ENCODE results near the gene MRPL51.
"Not testable (repeated sequence)": the region's sequence is repeated elsewhere in the genome, so short reads cannot be mapped to it uniquely, and the experiment has no call there.

Gene MRPL51

DNA sequence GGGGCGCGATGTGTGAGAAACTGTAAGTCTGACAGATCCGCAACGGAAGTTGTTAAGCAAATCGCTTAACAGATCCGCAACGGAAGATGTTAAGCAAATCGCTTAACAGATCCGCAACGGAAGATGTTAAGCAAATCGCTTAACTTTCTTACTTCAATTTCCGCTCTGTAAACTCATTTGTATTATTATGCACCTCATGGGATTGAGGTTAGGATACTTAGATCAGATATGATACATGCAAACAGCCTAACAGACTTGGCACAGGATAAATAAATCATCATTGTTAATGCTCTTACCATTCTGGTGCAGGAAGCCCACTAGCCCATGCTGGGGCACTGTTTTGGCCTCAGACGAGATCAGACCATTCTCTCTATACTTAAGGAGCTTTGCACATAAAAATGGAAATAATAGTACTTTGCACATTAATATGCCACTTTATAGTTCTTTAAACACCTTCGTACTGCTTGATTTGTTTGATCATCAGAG lies 1.2 kb upstream of the MRPL51 start:
- H3K4me3 ChIP-seq (ENCODE audit: low read length) = peak overlapping the region; percentile 90
- DNase-seq (ENCODE audit: low read depth) = no peak
- TF ChIP-seq, protein P1, sequence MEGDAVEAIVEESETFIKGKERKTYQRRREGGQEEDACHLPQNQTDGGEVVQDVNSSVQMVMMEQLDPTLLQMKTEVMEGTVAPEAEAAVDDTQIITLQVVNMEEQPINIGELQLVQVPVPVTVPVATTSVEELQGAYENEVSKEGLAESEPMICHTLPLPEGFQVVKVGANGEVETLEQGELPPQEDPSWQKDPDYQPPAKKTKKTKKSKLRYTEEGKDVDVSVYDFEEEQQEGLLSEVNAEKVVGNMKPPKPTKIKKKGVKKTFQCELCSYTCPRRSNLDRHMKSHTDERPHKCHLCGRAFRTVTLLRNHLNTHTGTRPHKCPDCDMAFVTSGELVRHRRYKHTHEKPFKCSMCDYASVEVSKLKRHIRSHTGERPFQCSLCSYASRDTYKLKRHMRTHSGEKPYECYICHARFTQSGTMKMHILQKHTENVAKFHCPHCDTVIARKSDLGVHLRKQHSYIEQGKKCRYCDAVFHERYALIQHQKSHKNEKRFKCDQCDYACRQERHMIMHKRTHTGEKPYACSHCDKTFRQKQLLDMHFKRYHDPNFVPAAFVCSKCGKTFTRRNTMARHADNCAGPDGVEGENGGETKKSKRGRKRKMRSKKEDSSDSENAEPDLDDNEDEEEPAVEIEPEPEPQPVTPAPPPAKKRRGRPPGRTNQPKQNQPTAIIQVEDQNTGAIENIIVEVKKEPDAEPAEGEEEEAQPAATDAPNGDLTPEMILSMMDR (conservative IDR thresholded peaks at IDR 0.05; ENCODE audit: low read length) = no peak

DNA sequence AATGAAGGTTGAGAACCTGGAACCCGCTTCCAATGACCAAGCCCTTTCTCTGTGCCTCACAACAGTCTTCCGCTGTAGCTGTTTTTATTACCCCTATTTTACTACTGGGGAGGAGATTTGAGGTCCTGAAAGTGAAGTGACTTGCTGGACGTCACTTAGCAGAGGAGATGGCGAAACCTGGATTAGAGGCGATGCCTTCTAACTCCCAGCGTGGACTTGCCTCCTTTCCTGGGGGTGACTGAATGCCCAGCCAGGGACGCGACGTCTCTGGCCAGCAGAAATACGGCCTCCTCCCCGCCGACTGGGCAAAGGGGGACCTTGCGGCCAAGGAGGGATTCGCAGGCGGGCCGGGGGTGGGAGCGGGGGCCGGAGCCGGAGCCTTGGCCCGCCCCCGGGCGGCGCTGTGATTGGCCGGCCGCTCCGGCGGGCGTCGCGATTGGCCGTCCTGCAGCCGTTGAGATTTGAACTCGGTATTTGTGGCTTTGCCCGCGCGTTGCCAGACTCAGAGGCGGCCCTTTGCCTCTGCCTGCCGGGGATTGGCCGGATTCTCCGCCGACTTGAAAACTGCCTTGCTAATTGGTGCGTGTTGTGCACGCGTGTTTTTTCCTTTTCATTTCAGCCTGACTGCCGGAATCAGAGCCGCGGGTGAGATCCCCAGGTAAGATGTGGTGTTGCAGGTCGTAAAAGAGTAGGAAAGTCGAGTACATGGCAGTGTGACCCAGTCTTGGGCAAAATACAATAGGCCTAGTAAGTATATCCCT lies 615 bp upstream of the MRPL51 start, which contains the start of gene NCAPD2:
Gene NCAPD2, plus strand, starts transcription at position 606 of the 761 bp plus-strand sequence. CDS start 997 bp downstream, outside the sequence.
- peak within 1 kb of the TSS; percentile 90 for H3K4me3 ChIP-seq (ENCODE audit: low read length)
- TF ChIP-seq, protein P1 (conservative IDR thresholded peaks at IDR 0.05; ENCODE audit: low read length) = 0 out of 2 replicates have a peak, but pooled peaks have one; percentile 1
- DNase-seq (ENCODE audit: low read depth) = peak; percentile 92

DNA sequence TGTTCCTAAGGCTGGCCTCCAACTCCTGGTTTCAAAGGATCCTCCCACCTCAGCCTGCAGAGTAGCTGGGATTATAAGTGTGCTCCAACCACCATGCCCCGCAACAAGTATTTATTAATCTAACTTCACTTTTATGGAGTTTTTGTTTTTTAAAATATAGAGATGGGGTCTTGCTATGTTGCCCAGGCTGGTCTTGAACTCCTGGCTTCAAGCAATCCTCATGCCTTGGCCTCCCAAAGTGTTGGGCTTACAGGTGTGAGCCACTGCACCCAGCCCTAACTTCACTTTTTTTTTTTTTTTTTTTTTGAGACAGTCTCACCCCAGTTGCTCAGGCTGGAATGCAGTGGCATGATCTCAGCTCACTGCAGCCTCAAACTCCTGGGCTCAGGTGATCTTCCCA lies 2.4 kb downstream of the MRPL51 start:
- not testable (repeated sequence) for DNase-seq (ENCODE audit: low read depth); H3K4me3 ChIP-seq (ENCODE audit: low read length)

- TF ChIP-seq, protein P1 (conservative IDR thresholded peaks at IDR 0.05; ENCODE audit: low read length) = no peak
- no peak for DNase-seq (ENCODE audit: low read depth)
These were observed 3.6 kb downstream of the MRPL51 start for GRCh38 chr12:6489449-6489848.

DNA sequence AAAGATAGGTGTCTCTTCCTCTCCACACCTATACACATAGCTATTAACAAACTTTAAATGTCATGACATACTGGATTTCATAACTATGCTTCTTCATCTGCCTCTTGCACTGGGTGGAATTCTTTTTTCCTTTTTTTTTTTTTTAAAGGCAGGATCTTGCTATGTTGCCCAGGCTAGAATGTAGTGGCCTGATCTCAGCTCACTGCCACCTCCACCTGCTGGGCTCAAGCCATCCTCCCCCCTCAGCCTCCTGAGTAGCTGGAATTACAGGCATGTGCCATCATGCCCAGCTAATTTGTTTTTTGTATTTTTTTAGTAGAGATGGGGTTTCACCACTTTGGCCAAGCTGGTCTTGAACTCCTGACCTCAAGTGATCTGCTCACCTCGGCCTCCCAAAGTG lies 4.8 kb downstream of the MRPL51 start:
- no peak for DNase-seq (ENCODE audit: low read depth)
- H3K4me3 ChIP-seq (ENCODE audit: low read length) = no peak overlapping the region
- TF ChIP-seq, protein P1 (conservative IDR thresholded peaks at IDR 0.05; ENCODE audit: low read length) = no peak

More at GRCh38 chr12:6489449-6489848, 3.6 kb downstream of the MRPL51 start:
- no peak overlapping the region for H3K4me3 ChIP-seq (ENCODE audit: low read length)

GRCh38 chr12:6478416-6478815 lies 14.6 kb downstream of the MRPL51 start:
- peak; percentile 83 for DNase-seq (ENCODE audit: low read depth)
- TF ChIP-seq, protein P1 (conservative IDR thresholded peaks at IDR 0.05; ENCODE audit: low read length) = no peak
- H3K4me3 ChIP-seq (ENCODE audit: low read length) = no peak overlapping the region

DNA sequence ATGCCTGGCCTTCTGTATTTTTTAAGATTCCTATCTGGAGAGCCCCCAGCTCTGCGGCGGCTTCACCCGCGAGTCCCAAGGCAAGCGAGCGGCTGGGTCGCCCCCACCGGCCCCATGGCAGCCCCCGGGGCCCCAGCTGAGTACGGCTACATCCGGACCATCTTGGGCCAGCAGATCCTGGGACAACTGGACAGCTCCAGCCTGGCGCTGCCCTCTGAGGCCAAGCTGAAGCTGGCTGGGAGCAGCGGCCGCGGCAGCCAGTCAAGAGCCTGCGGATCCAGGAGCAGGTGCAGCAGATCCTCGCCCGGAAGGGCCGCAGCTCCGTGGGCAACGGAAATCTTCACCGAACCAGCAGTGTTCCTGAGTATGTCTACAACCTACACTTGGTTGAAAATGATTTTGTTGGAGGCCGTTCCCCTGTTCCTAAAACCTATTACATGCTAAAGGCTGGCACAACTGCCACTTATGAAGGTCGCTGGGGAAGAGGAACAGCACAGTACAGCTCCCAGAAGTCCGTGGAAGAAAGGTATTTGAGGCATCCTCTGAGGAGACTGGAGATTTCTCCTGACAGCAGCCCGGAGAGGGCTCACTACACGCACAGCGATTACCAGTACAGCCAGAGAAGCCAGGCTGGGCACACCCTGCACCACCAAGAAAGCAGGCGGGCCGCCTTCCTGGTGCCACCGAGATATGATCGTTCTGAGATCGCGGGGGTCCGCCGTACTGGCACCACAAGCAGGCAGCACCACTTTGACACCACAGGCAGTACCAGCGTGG lies 15.3 kb downstream of the MRPL51 start:
- DNase-seq (ENCODE audit: low read depth); H3K4me3 ChIP-seq (ENCODE audit: low read length): not testable (repeated sequence)

DNA sequence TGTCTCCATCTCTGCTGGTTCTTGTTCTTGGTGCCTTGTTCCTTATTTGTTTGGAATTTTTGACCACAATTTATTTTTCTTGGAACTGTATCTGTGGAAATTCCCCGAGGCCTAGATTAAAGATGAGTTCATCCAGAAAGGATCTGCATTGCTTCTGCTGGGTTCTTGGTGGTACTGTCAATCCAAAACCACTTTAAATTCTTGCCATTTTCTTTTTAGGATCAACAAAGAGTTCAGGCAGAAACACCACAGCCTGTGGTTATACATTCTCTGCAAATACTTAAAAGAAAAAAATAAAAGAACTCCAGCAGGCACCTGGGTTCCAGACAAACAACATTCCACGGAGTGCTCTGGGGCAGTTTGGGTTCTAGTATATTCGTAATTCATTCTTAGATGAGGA lies 16.6 kb downstream of the MRPL51 start:
- peak; percentile 85 for DNase-seq (ENCODE audit: low read depth)
- TF ChIP-seq, protein P1 (conservative IDR thresholded peaks at IDR 0.05; ENCODE audit: low read length) = no peak
- no peak overlapping the region for H3K4me3 ChIP-seq (ENCODE audit: low read length)

DNA sequence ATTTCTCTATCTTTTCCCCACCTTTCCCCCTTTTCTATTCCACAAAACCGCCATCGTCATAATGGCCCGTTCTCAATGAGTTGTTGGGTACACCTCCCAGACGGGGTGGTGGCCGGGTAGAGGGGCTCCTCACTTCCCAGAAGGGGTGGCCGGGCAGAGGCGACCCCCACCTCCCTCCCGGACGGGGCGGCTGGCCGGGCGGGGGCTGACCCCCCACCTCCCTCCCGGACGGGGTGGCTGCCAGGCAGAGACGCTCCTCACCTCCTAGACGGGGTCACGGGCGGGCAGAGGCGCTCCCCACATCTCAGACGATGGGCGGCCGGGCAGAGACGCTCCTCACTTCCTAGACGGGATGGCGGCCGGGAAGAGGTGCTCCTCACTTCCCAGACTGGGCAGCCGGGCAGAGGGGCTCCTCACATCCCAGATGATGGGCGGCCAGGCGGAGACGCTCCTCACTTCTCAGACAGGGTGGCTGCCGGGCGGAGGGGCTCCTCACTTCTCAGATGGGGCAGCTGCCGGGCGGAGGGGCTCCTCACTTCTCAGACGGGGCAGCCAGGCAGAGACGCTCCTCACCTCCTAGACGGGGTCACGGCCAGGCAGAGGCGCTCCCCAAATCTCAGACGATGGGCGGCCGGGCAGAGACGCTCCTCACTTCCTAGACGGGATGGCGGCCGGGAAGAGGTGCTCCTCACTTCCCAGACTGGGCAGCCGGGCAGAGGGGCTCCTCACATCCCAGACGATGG lies 17.7 kb downstream of the MRPL51 start:
- H3K4me3 ChIP-seq (ENCODE audit: low read length); DNase-seq (ENCODE audit: low read depth): not testable (repeated sequence)
